GM12801 (cell line): ENCODE measurements around the gene PIP5K1C.
A peak's percentile ranks its signal among the peaks of the same experiment; 100 is the strongest.

Source experiments
- CTCF ChIP-seq: IDR thresholded peaks from one replicate; pipeline ENCODE4 v1.5.1; 2011; ENCODE audit warnings: control low read depth; ENCODE audit not compliant: insufficient read length; ENCODE audit errors: extremely low read depth

Gene PIP5K1C, protein sequence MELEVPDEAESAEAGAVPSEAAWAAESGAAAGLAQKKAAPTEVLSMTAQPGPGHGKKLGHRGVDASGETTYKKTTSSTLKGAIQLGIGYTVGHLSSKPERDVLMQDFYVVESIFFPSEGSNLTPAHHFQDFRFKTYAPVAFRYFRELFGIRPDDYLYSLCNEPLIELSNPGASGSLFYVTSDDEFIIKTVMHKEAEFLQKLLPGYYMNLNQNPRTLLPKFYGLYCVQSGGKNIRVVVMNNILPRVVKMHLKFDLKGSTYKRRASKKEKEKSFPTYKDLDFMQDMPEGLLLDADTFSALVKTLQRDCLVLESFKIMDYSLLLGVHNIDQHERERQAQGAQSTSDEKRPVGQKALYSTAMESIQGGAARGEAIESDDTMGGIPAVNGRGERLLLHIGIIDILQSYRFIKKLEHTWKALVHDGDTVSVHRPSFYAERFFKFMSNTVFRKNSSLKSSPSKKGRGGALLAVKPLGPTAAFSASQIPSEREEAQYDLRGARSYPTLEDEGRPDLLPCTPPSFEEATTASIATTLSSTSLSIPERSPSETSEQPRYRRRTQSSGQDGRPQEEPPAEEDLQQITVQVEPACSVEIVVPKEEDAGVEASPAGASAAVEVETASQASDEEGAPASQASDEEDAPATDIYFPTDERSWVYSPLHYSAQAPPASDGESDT

GRCh38 chr19:3700242-3701032, at the start of gene PIP5K1C:
Gene PIP5K1C, minus strand, starts transcription at chr19:3700468. Its CDS starts 78 bp downstream, at chr19:3700390.
- TF ChIP-seq CTCF: peak; percentile 2

DNA sequence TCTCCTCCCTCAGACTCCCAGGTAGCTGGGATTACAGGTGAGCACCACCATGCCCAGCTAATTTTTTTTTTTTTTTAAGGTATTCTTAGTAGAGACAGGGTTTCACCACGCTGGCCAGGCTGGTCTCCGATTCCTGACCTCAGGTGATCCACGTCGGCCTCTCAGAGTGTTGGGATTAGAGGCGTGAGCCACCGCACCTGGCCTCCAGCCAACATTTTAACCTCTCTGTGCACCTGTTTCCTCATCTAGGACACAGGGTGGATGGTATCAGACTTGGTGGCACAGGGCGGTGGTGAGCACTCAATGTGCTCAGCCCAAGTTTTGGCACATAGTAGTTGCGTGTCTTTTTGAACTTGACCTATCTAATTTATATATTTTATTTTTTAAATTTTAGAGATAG, 48.7 kb upstream of the PIP5K1C start:
- no peak for TF ChIP-seq CTCF

- no peak for TF ChIP-seq CTCF
Measured at GRCh38 chr19:3746371-3747056, 46.2 kb upstream of the PIP5K1C start.

- no peak for TF ChIP-seq CTCF
Measured at GRCh38 chr19:3745363-3746045, 45.2 kb upstream of the PIP5K1C start.

- TF ChIP-seq CTCF: no peak
Measured at GRCh38 chr19:3743486-3743885, 43.2 kb upstream of the PIP5K1C start.

DNA sequence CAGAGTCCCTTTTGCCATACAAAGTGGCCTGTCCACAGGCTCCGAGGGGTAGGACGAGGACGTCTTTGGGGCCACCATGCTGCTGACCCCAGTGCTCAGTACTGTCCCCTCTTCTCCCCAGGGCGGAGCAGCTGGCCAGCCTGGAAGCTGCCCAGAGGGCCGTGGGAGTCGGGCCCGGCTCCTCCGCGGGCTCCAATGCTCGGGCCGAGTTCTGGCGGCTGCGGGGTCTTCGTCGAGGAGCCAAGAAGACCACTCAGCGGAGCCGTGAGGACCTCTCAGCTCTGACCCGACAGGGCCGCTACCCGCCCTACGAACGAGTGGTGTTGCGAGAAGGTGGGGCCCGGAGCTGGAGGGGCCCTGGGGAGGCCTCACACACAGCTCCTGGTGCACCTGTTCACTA, 40.2 kb upstream of the PIP5K1C start:
- TF ChIP-seq CTCF: no peak
